Measurements from ENCODE around the gene SEC11C. TPM values are rescaled to one million over a fixed set of nuclear protein-coding genes. Genes with fewer than 3 reads are reported as not detected.

SEC11C gene
- 57.1 to 66.4 TPM (median 61.8 TPM) in 5 replicates for total RNA-seq (2022; extraction: Qiagen RNA extraction; ENCODE audit: low read depth)

GRCh38 chr18:59139615-59140301, at the start of gene SEC11C:
TSS of gene SEC11C (plus strand) at chr18:59139884. CDS start at chr18:59139949, 65 bp downstream.

Other genes with a start within 250 kb of the SEC11C start
- gene GRP, start 80.3 kb downstream of the SEC11C start, total RNA-seq (2022; extraction: Qiagen RNA extraction; ENCODE audit: low read depth) = not detected in 5 replicates
- gene RAX, start 133.6 kb downstream of the SEC11C start, total RNA-seq (2022; extraction: Qiagen RNA extraction; ENCODE audit: low read depth) = not detected in 5 replicates
- gene CPLX4, start 178.8 kb downstream of the SEC11C start, total RNA-seq (2022; extraction: Qiagen RNA extraction; ENCODE audit: low read depth) = not detected in 5 replicates
- gene LMAN1, start 219.4 kb downstream of the SEC11C start, total RNA-seq (2022; extraction: Qiagen RNA extraction; ENCODE audit: low read depth) = 19.6 to 38.9 TPM (median 30.9 TPM) in 5 replicates

Data from A549 treated with ZK216348 at 1 μM for 4 hours (cell line).